K562 (cell line): ENCODE measurements around the gene ABL1. TPM values are rescaled to one million over a fixed set of nuclear protein-coding genes. Genes with fewer than 3 reads are reported as not detected.
A peak's percentile ranks its signal among the peaks of the same experiment; 100 is the strongest.

Experiments
- ATAC-seq: fragments of 200-7000 bp; cut with Tn5 transposase; 3 replicates; pipeline ENCODE4 v1.9.1; 2020; ENCODE audit warnings: moderate library complexity
- BruUV-seq: library from RNA; stranded (reverse); fragments of 400-500 nt; replicated peaks from 2 replicates; lab custom pipeline; 2021; lab: Mats Ljungman, UMichigan
- CTCF ChIA-PET: fragments of 300-600 bp; formaldehyde crosslinking; extraction: SDS; loops from one replicate; lab custom pipeline; 2021; ENCODE audit warnings: low intra/inter-chr PET ratio; lab: Yijun Ruan, JAX
- POLR2A ChIA-PET: fragments of 300-600, 350-650 bp; sonication (Branson Sonifier 250); formaldehyde crosslinking; extraction: SDS; loops from one replicate; lab custom pipeline; 2021; ENCODE audit warnings: antibody characterized with exemption, inconsistent platforms; lab: Yijun Ruan, JAX
- DNase-seq, 4 experiments: peaks; one replicate each; pipeline versions ENCODE4 v3.0.0 to v3.0.0-alpha.2; 2011 to 2018; ENCODE audit warnings: low spot score in 3 of 4, mixed read lengths in 3 of 4; ENCODE audit errors: extremely low read depth in 1 of 4
- FAIRE-seq: peaks from 2 replicates; lab custom pipeline; 2011; peaks lifted over from hg19 to GRCh38; lab: Jason Lieb, UNC
- H2AFZ ChIP-seq: 2 replicates; pipeline ENCODE4 v1.6.0; 2011; ENCODE audit warnings: low read depth, low read length, control low read depth, inconsistent platforms
- H3K27ac ChIP-seq: fragments of 200-600 bp; 3 replicates; pipeline ENCODE4 v1.8.0; 2011; ENCODE audit warnings: low read depth, mild to moderate bottlenecking, control low read depth, inconsistent platforms, low read length, moderate library complexity, mixed read lengths; ENCODE audit errors: extremely low read depth
- H3K27me3 ChIP-seq, 2 experiments: fragments of 300-600 bp in 1 of 2; 2 replicates in 1 of 2; 3 replicates in 1 of 2; pipeline versions ENCODE4 v1.6.0 to v1.8.0; 2011; ENCODE audit warnings: inconsistent platforms in 2 of 2, low read length in 2 of 2, mild to moderate bottlenecking in 1 of 2, mixed read lengths in 1 of 2, moderate library complexity in 1 of 2; ENCODE audit not compliant: control insufficient read depth in 2 of 2, insufficient read depth in 2 of 2
- H3K36me3 ChIP-seq: fragments of 300-600 bp; 3 replicates; pipeline ENCODE4 v1.8.0; 2011; ENCODE audit warnings: mild to moderate bottlenecking, low read length, inconsistent platforms; ENCODE audit not compliant: control insufficient read depth, insufficient read depth
- H3K4me1 ChIP-seq, 2 experiments: fragments of 200-600 bp in 1 of 2; replicated peaks in 1 of 2; 2 replicates in 1 of 2; 3 replicates in 1 of 2; pipeline versions ENCODE4 v1.5.1 to v1.8.0; 2011; ENCODE audit warnings: inconsistent platforms in 2 of 2, low read length in 2 of 2, mild to moderate bottlenecking in 1 of 2, mixed read lengths in 1 of 2, moderate library complexity in 1 of 2; ENCODE audit not compliant: control insufficient read depth in 2 of 2, insufficient read depth in 2 of 2
- H3K4me2 ChIP-seq: 2 replicates; pipeline ENCODE4 v1.6.1; 2011; ENCODE audit warnings: low read length, control low read depth, inconsistent platforms, mixed read lengths; ENCODE audit not compliant: insufficient read depth
- H3K4me3 ChIP-seq: fragments of 200-600 bp; sonication (generic), shearing (Covaris generic); 2 replicates; pipeline ENCODE4 v1.5.1; 2016; ENCODE audit warnings: control low read depth, inconsistent platforms
- H3K79me2 ChIP-seq: fragments of 200-600 bp; 3 replicates; pipeline ENCODE4 v1.8.0; 2011; ENCODE audit warnings: low read length, inconsistent platforms; ENCODE audit not compliant: control insufficient read depth, insufficient read depth
- H3K9ac ChIP-seq, 2 experiments: 2 replicates each; pipeline versions ENCODE4 v1.6.0 to v1.6.1; 2011; ENCODE audit warnings: low read depth in 2 of 2, low read length in 2 of 2, control low read depth in 1 of 2, inconsistent platforms in 1 of 2, mild to moderate bottlenecking in 1 of 2, mixed read lengths in 1 of 2; ENCODE audit not compliant: insufficient read depth in 1 of 2
- H3K9me1 ChIP-seq: one replicate; pipeline ENCODE4 v1.6.0; 2011; ENCODE audit warnings: inconsistent platforms, mild to moderate bottlenecking, low read length, moderate library complexity; ENCODE audit not compliant: control insufficient read depth, insufficient read depth
- H3K9me3 ChIP-seq: replicated peaks from 2 replicates; pipeline ENCODE4 v1.5.1; 2011; ENCODE audit warnings: low read depth, low read length, inconsistent platforms; ENCODE audit not compliant: control insufficient read depth, insufficient read depth
- H4K20me1 ChIP-seq: replicated peaks from 2 replicates; pipeline ENCODE4 v1.6.1; 2011; ENCODE audit warnings: low read length, inconsistent platforms, mixed read lengths; ENCODE audit not compliant: control insufficient read depth, insufficient read depth
- ARID3A ChIP-seq: IDR thresholded peaks from 2 replicates; pipeline ENCODE4 v1.6.1; 2012; ENCODE audit warnings: low read depth, low read length, improper control_type of control experiment, borderline replicate concordance
- FOXM1 ChIP-seq, 2 experiments: fragments of 450-650 bp in 1 of 2; sonication (generic) in 1 of 2; formaldehyde crosslinking in 1 of 2; IDR thresholded peaks; 2 replicates each; pipeline versions ENCODE4 v1.6.1 to v1.9.0; 2017 to 2022; ENCODE audit warnings: low read depth in 2 of 2, mild to moderate bottlenecking in 2 of 2, missing genetic modification reagents in 1 of 2, moderate library complexity in 1 of 2
- KLF13 ChIP-seq: fragments of 450-650 bp; IDR thresholded peaks from 2 replicates; pipeline ENCODE4 v1.6.1; 2016; ENCODE audit warnings: missing genetic modification characterization, low read depth, mild to moderate bottlenecking, missing compliant biosample characterization, moderate library complexity, borderline replicate concordance
- KLF16 ChIP-seq: IDR thresholded peaks from 2 replicates; pipeline ENCODE4 v1.6.1; 2016; ENCODE audit warnings: antibody characterized with exemption
- LEF1 ChIP-seq: fragments of 450-650 bp; IDR thresholded peaks from 2 replicates; pipeline ENCODE4 v1.6.1; 2016; ENCODE audit warnings: mild to moderate bottlenecking
- MAFK ChIP-seq: IDR thresholded peaks from 2 replicates; pipeline ENCODE4 v1.6.1; 2011; ENCODE audit warnings: low read length, improper control_type of control experiment
- NFATC3 ChIP-seq: fragments of 450-650 bp; IDR thresholded peaks from 2 replicates; pipeline ENCODE4 v1.6.1; 2017; ENCODE audit warnings: mild to moderate bottlenecking
- PRMT5 ChIP-seq: sonication (generic); formaldehyde crosslinking; IDR thresholded peaks from 2 replicates; pipeline ENCODE4 v1.5.0; 2020; ENCODE audit warnings: missing genetic modification reagents
- SMAD1 ChIP-seq: fragments of 150-350 bp; IDR thresholded peaks from 2 replicates; pipeline ENCODE4 v1.6.1; 2014; ENCODE audit warnings: low read length, low read depth; ENCODE audit not compliant: partially characterized antibody
- TOE1 ChIP-seq, 2 experiments: fragments of 450-650 bp in 1 of 2; sonication (generic) in 1 of 2; formaldehyde crosslinking in 1 of 2; IDR thresholded peaks; 2 replicates each; pipeline versions ENCODE4 v1.7.1 to v1.8.0; 2016 to 2022; ENCODE audit warnings: borderline replicate concordance in 2 of 2, mild to moderate bottlenecking in 2 of 2, antibody characterized with exemption in 1 of 2, inconsistent platforms in 1 of 2, low read depth in 1 of 2, missing genetic modification reagents in 1 of 2, moderate library complexity in 1 of 2
- ZFP91 ChIP-seq: sonication (generic); formaldehyde crosslinking; IDR thresholded peaks from 2 replicates; pipeline ENCODE4 v1.8.0; 2022; ENCODE audit warnings: mild to moderate bottlenecking, missing genetic modification reagents
- ZNF436 ChIP-seq: fragments of 250-450, 450-650 bp; sonication (Bioruptor Pico); formaldehyde crosslinking; IDR thresholded peaks from 2 replicates; pipeline ENCODE4 v1.7.0; 2020; ENCODE audit warnings: mild to moderate bottlenecking
- ZNF518B ChIP-seq: fragments of 250-450 bp; sonication (Bioruptor Pico); IDR thresholded peaks from 2 replicates; pipeline ENCODE4 v1.5.0; 2021; ENCODE audit warnings: mild to moderate bottlenecking, moderate library complexity
- WGBS: fragments of 100-300 bp; shearing (Covaris generic); methylation state at CpG from one replicate; pipeline ENCODE4 v1.1.6; 2016; ENCODE audit warnings: low coverage, mixed read lengths; ENCODE audit not compliant: insufficient coverage; ENCODE audit errors: missing lambda C conversion rate; 5-methylcytosine and 5-hydroxymethylcytosine counted together
- in situ Hi-C: fragments of 300-500 bp; cut with MboI; formaldehyde crosslinking; loops from 4 replicates; pipeline ENCODE4 v1.15.0; 2018; ENCODE audit warnings: inconsistent platforms, mixed read lengths
- intact Hi-C: fragments of 100-400 bp; cut with micrococcal nuclease; formaldehyde crosslinking; loops from 2 replicates; pipeline ENCODE4 v1.14.2; 2022
- polyA plus RNA-seq, 8 experiments: library from polyadenylated mRNA; depleted of rRNA in 4 of 8; stranded (reverse) in 5 of 8; unstranded in 3 of 8; fragments of >200 nt; fragmentation: Nextera tagmentation in 2 of 8; fragmentation: Illumina TruSeq in 1 of 8; extraction: Ambion mirVana in 2 of 8; extraction: Trizol in 1 of 8; gene quantifications; 2 replicates each; pipeline versions ENCODE4 v1.2.1 to v1.2.3, GENCODE V29; 2011 to 2014; ENCODE audit warnings: inconsistent platforms in 1 of 8, missing spikeins in 1 of 8
- total RNA-seq, 7 experiments: library from RNA; depleted of rRNA in 6 of 7; stranded (reverse); fragments of >200 nt in 6 of 7; fragmentation: Illumina TruSeq in 2 of 7; extraction: Trizol in 2 of 7; gene quantifications; 2 replicates each; pipeline versions ENCODE4 v1.2.1 to v1.2.3, GENCODE V29; 2011 to 2021; ENCODE audit warnings: low replicate concordance in 1 of 7

ABL1 gene
- total and polyA plus RNA-seq, 9 of the 15 experiments (the other 6 are each of a cell fraction or from before 2014, with no cell fraction given), result 1.5 to 130 (median 37.8) TPM

GRCh38 chr9:130856474-130856873 is 21.4 kb downstream of the ABL1 start:
- H3K4me1 ChIP-seq, result peaks cover 6 to 10% of the 10 kb centered on the region in 2 experiments
- 80% methylated on average over 8 of the region's 8 CpGs for WGBS
- H4K20me1 ChIP-seq, result peaks cover 36% of the 10 kb centered on the region
- in situ Hi-C loops (no loop called here), intact Hi-C loops (no loop called here)
- POLR2A ChIA-PET, result interaction anchor here (1.0 to 3.1 kb wide), 6 partner anchors 9 to 31 kb away, joined by 3 to 31 read pairs (median 3); no protein-coding TSS in a partner anchor
- H3K9ac ChIP-seq, result no peak overlapping the region
- H3K4me3 ChIP-seq, result no peak overlapping the region
- H3K9me1 ChIP-seq, result peaks cover 8% of the 10 kb centered on the region
- peaks cover 58% of the 10 kb centered on the region for H3K36me3 ChIP-seq
- DNase-seq (peak in 2 of 4 experiments; percentile 56 to 61), FAIRE-seq (no peak), ATAC-seq (no peak)
- H3K79me2 ChIP-seq, result no peaks in the 10 kb centered on the region
- H2AFZ ChIP-seq, result no peak overlapping the region
- no TSS peak for BruUV-seq
- H3K27me3 ChIP-seq, result no peaks in the 10 kb centered on the region
- no peak overlapping the region for H3K27ac ChIP-seq
- H3K4me2 ChIP-seq, result no peak overlapping the region
- CTCF ChIA-PET, result interaction anchor here (15.1 kb wide), 1 partner anchor 85 kb away, joined by 636 read pairs; no protein-coding TSS in a partner anchor
- H3K9me3 ChIP-seq, result no peaks in the 10 kb centered on the region
- TF ChIP-seq FOXM1 (IDR thresholded peaks at IDR 0.05; ENCODE audit: low read depth), result no peak
- no peak for TF ChIP-seq FOXM1 (CRISPR knock-in tag; IDR thresholded peaks at IDR 0.05; ENCODE audit: low read depth)
- TF ChIP-seq ZFP91, result no peak
- no peak for TF ChIP-seq ZNF436 (CRISPR knock-in tag)
- TF ChIP-seq SMAD1, result no peak
- TF ChIP-seq PRMT5 (CRISPR knock-in tag), result no peak
- TF ChIP-seq KLF16, result no peak
- TF ChIP-seq ARID3A, result no peak
- TF ChIP-seq NFATC3, result no peak
- no peak for TF ChIP-seq TOE1 (IDR thresholded peaks at IDR 0.05; ENCODE audit: borderline replicate concordance)
- no peak for TF ChIP-seq TOE1 (CRISPR knock-in tag; IDR thresholded peaks at IDR 0.05; ENCODE audit: borderline replicate concordance, low read depth)
- no peak for TF ChIP-seq ZNF518B (CRISPR knock-in tag)
- no peak for TF ChIP-seq KLF13
- TF ChIP-seq LEF1, result no peak
- TF ChIP-seq MAFK, result no peak
